Stimulated activated effector memory CD8-positive, alpha-beta T cell treated with anti-CD3 and anti-CD28 coated beads, Interleukin-12 subunit alpha, Interleukin-12 subunit beta, amount 100 ng/mL, for 72 hours (primary cell): ENCODE measurements around the gene DMPK.
A peak's percentile ranks its signal among the peaks of the same experiment; 100 is the strongest.

Source experiments
- ATAC-seq: fragments of 150-1000 bp; cut with Tn5 transposase; 2 replicates; pipeline ENCODE4 v1.10.0; 2021
- DNase-seq, 2 donors: peaks; one replicate each; pipeline ENCODE4 v3.0.0; 2021 to 2022; ENCODE audit warnings: low spot score in 2 of 2
- H3K27ac Mint-ChIP-seq: one replicate; pipeline ENCODE4 v1.8.0; 2022; ENCODE audit warnings: mild to moderate bottlenecking, mixed read lengths
- H3K36me3 Mint-ChIP-seq: one replicate; pipeline ENCODE4 v1.8.0; 2022; ENCODE audit warnings: mild to moderate bottlenecking, mixed read lengths
- H3K4me1 Mint-ChIP-seq: one replicate; pipeline ENCODE4 v1.8.0; 2022; ENCODE audit warnings: mixed read lengths
- H3K4me3 Mint-ChIP-seq: one replicate; pipeline ENCODE4 v1.8.0; 2022; ENCODE audit warnings: mild to moderate bottlenecking, mixed read lengths
- H3K9me3 Mint-ChIP-seq: one replicate; pipeline ENCODE4 v1.8.0; 2022; ENCODE audit warnings: mixed read lengths

Gene DMPK, protein sequence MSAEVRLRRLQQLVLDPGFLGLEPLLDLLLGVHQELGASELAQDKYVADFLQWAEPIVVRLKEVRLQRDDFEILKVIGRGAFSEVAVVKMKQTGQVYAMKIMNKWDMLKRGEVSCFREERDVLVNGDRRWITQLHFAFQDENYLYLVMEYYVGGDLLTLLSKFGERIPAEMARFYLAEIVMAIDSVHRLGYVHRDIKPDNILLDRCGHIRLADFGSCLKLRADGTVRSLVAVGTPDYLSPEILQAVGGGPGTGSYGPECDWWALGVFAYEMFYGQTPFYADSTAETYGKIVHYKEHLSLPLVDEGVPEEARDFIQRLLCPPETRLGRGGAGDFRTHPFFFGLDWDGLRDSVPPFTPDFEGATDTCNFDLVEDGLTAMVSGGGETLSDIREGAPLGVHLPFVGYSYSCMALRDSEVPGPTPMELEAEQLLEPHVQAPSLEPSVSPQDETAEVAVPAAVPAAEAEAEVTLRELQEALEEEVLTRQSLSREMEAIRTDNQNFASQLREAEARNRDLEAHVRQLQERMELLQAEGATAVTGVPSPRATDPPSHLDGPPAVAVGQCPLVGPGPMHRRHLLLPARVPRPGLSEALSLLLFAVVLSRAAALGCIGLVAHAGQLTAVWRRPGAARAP

DNA sequence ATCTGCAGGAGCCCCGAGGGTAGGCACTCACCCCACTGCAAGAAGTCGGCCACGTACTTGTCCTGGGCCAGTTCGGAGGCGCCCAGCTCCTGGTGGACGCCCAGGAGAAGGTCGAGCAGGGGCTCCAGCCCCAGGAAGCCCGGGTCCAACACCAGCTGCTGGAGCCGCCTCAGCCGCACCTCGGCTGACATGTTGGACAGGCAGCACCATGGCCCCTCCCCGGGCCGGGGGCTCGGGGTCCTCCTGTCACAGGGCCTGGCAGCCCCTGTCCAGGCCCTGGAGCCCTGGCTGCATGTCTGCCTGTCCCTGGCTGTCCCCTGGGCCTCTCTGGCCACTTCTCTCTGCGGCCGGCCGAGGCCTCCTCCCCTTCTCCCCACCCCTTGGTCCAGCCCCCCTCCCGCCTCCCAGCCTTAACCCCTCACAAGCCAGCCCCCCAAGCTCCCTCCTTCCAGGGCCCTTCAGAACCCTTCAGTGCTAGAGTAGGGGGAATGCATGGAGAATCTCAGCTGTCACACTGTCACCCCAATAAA is at the start of gene DMPK:
Gene DMPK (minus strand): TSS at position 329 of the 530 bp plus-strand sequence. CDS start 138 bp downstream, at position 191.
- ATAC-seq: no peak
- Mint-ChIP-seq H3K4me3 (no peak within 1 kb of the TSS), H3K27ac (no peak within 1 kb of the TSS), H3K4me1 (peaks cover 26% of the 10 kb centered on the region), H3K36me3 (peaks cover 22% of the 10 kb centered on the region), H3K9me3 (no peaks in the 10 kb centered on the region)
- DNase-seq: no peak

DNA sequence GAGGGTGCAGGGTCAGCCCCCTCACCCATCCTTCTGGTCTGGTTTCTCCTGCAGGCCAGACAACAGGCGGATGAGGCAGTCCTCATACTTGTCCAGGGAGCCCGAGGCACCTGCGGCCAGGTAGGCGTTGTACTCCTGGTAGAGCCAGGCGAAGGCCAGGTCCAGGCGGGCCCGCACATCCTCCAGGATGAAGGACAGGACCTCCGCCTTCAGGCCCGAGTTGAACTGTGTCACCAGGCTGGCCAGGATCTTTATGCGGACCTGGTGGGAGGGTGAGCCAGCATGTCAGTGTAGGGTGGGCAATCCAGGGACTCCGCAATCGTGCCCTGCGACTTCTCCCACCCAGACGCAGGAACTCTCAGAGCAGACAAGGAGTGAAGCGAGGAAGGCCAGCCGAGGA is 46.7 kb upstream of the DMPK start:
- no peaks in the 10 kb centered on the region for H3K4me1 Mint-ChIP-seq
- no peaks in the 10 kb centered on the region for H3K9me3 Mint-ChIP-seq
- no peak for DNase-seq
- no peak overlapping the region for H3K27ac Mint-ChIP-seq
- no peak for ATAC-seq
- H3K4me3 Mint-ChIP-seq: no peak overlapping the region
- peaks cover 95% of the 10 kb centered on the region for H3K36me3 Mint-ChIP-seq

DNA sequence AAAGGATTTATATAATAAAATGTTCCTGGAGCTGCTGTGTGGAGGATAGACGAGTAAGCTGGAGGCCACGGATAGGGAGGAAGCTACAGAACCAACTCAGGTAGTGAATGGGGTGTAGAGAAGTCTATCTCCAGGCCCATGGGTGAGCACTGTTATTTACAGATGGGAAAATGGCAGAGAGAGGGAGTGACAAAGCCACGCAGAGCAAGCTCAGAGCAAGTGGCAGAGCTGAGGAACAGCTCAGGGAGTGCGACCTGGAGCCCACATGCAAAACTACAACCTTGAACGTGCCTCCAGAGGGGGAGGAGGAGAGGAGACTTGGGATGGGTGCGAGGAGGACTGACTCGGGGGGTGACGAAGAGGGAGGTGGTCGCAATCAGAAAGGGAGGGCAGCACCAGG is 46.2 kb upstream of the DMPK start:
- DNase-seq: no peak
- H3K4me1 Mint-ChIP-seq: no peaks in the 10 kb centered on the region
- H3K36me3 Mint-ChIP-seq: peaks cover 93% of the 10 kb centered on the region
- no peaks in the 10 kb centered on the region for H3K9me3 Mint-ChIP-seq
- no peak overlapping the region for H3K27ac Mint-ChIP-seq
- no peak overlapping the region for H3K4me3 Mint-ChIP-seq
- no peak for ATAC-seq

DNA sequence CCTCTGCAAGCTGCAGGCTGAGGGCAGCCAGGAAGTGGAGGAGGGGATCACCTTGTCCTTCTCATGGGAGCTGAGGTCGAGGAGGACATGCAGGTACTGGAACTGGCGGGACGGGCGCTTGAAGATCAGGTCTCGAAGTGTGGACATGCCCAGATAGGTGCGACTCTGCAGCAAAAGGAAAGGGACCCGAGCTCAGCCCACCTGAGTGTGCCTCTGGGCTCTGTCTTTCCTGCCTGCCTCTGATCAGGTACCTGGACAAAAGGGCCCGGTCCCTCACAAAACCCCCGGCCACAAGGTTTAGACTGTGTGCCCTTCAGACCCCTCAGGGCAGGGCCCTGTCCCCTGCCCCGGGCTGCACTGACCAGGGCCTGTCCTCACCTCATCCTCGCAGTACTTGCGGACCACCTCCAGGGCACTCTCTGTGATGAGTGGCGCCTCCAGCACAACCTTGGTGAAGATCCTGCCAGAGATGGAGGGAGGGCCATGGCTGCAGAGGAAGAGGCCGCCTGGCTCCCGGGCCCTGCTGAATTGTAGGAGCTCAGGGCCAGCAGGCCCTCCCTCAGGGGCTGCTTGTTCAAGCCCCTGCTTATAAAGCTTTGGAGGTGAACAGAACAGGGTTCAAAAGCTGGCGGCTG is 45.3 kb upstream of the DMPK start:
- Mint-ChIP-seq H3K4me3 (no peak overlapping the region), H3K4me1 (no peaks in the 10 kb centered on the region), H3K27ac (peak overlapping the region; percentile 81), H3K9me3 (no peaks in the 10 kb centered on the region), H3K36me3 (peaks cover 91% of the 10 kb centered on the region)
- DNase-seq (no peak), ATAC-seq (no peak)

DNA sequence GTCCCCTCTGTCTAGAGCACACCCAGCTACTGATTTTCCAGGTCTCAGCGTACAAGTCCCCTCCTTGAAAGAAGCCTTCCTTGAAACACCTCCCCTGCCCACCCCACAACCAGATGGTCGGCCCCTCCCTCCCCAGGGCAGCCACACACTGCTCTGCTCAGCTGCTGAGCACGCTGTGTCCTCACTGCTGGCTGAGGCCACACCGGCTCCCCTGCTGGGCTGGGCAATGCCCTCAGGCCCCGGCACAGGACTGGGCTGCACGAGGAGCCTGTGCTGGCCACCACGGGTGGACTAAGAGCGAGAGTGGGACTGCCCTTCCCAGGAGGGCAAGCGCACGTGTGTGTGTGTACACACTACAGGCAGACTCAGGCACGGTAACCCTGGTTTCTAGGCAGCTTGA is 44.6 kb upstream of the DMPK start:
- peaks cover 90% of the 10 kb centered on the region for H3K36me3 Mint-ChIP-seq

DNA sequence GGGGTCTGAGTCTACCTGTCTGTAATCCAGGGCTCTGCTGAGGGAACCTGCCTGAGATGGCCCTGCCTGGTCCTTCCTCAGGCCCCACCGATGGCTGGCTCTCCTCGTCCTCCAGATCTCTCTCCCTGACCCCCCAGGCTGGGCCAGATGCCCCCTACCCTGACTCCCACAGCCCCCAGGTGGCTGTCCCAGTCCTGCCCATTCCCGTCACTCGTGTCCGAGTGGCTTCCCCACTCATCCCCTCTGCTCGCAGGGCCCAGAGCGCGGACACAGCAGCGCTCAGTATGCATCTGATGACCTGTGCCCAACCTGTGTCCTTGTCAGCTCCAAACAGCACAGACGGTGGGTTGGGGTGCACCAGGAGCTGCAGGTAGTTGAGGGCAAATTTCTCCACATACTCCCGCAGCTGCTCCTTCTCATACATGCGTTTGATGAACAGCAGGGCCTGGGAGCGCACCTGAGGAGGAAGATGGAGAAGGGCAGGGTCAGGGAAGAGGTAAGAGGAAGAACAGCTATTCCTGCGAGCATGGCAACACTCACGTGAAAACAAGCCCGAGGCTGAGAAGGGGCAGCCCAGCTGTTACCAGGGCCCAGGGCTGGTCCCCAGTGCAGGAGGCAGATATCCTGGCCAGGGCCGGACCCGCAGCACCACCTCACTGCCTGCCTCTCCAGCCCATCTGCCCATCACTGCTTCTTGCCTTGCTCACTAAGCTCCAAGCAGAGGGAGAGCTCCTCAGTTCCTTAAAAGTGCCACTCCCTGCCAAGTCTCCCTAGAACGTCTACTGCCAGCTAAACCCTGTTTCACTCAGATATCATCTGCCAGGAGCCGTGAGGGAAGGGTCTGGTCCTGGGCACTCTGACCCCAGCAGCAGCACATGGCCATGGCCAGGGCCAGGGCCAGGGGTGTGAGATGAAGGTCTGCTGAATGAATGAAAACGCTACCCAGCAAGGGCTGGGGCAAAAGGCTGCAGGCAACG is 43.9 kb upstream of the DMPK start:
- Mint-ChIP-seq H3K36me3 (peaks cover 90% of the 10 kb centered on the region), H3K27ac (no peak overlapping the region), H3K4me3 (no peak overlapping the region), H3K9me3 (no peaks in the 10 kb centered on the region), H3K4me1 (peaks cover 3% of the 10 kb centered on the region)
- ATAC-seq (no peak), DNase-seq (no peak)

More for the DNA sequence above, 44.6 kb upstream of the DMPK start:
- DNase-seq (no peak), ATAC-seq (no peak)
- Mint-ChIP-seq H3K4me3 (no peak overlapping the region), H3K9me3 (no peaks in the 10 kb centered on the region), H3K27ac (peak overlapping the region; percentile 81), H3K4me1 (no peaks in the 10 kb centered on the region)

DNA sequence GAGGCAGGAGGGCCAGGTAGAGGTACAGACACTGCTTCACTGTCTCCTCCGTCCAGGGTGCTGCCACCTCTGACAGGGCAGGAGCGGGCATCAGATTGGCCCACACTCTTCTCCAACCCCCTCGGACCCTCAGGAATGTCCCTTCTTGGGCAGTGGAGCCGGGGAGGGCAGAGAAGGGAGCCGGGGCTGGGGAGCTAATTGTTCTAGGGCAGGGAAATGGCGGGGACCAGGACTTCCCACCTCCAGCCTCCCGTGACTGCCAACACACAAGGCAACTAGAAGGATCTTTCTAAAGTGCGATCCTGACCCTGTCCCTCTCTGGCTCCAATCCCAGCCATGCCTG is 42.9 kb upstream of the DMPK start:
- no peak overlapping the region for H3K4me3 Mint-ChIP-seq
- H3K27ac Mint-ChIP-seq: no peak overlapping the region
- no peak for ATAC-seq
- peaks cover 90% of the 10 kb centered on the region for H3K36me3 Mint-ChIP-seq
- no peak for DNase-seq
- peaks cover 5% of the 10 kb centered on the region for H3K4me1 Mint-ChIP-seq
- H3K9me3 Mint-ChIP-seq: no peaks in the 10 kb centered on the region

DNA sequence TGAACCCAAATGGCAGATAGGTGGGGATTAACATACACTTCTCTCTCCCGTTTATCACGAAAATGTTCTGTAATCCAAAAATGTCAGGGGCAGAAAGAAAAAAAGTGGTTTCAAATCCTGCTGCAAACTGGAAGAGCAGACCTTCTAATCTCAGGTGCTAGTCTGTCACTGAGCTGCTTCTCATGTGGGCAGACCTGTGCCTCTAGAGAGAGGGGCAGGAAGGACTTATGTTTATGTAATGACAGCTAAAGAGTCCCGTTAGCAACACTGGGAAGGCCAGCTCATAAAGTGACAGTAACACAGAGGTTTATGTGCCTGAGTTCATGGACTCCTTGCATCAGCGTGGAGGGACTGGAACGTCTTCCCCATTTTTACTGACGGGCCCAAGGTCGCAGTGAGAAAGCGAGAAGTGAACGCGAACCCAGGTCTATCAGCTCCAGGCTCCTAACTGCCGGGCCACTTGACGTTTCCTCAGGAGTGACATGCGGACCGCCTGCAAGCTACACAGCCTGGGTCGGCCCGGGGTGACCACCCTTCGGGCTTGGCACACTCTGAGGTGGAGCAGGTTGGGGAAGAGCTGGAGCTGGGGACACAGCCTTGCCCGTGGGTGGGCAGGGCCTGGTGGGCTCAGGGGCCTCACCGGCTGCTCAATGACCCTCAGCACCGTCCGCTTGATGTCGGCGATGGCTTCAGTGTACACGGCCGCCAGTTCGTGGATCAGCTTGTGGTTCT is 42.4 kb upstream of the DMPK start:
- Mint-ChIP-seq H3K36me3 (peaks cover 90% of the 10 kb centered on the region), H3K27ac (peak overlapping the region; percentile 73), H3K9me3 (no peaks in the 10 kb centered on the region), H3K4me1 (peaks cover 5% of the 10 kb centered on the region), H3K4me3 (no peak overlapping the region)
- DNase-seq: no peak
- no peak for ATAC-seq

DNA sequence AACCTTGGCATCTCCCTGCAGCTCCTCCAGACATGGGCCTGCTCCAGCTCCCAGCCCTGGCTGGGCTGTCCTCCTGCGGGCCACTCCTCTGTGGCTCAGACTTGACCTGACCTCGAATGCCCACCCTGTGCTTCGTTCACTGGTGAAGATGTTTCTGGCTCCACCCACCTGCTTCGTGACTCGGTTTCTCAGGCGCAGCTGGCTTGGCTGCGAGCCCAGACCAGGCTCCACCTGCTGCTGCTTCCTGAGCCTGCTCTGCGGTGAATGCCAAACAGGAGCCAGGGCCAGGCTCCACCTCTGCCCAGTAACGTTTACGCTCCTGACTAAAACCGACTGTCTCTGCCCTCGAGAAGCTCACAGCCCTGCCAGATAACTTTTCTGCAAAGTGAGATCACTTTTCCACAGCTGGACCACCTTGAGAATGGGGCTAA is 41.8 kb upstream of the DMPK start:
- peak overlapping the region; percentile 73 for H3K27ac Mint-ChIP-seq
- H3K4me3 Mint-ChIP-seq: no peak overlapping the region
- ATAC-seq (no peak), DNase-seq (no peak)
- H3K4me1 Mint-ChIP-seq: peaks cover 5% of the 10 kb centered on the region
- H3K36me3 Mint-ChIP-seq: peaks cover 90% of the 10 kb centered on the region
- no peaks in the 10 kb centered on the region for H3K9me3 Mint-ChIP-seq

DNA sequence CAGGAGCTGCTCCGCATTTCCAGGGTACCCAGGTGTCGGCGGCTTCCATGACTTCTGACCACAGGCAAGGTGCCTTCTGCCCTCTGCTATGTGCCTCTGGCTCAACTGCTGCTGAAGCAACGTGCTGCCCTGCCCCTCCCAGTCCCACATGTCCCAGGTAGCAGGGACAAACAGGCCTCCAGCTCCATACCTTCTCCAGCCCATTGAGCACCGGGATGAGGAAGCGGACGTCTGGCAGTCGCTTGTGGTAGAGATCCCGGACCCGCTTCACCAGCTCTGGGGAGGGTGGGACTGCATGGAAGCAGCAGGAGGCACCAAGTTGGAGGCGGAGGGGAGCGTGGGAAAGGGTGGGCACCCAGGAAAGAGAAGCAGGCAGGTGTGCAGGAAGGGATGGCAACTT is 40.9 kb upstream of the DMPK start:
- Mint-ChIP-seq H3K4me3 (no peak overlapping the region), H3K4me1 (peaks cover 5% of the 10 kb centered on the region), H3K27ac (no peak overlapping the region), H3K9me3 (no peaks in the 10 kb centered on the region), H3K36me3 (peaks cover 81% of the 10 kb centered on the region)
- no peak for DNase-seq
- no peak for ATAC-seq

DNA sequence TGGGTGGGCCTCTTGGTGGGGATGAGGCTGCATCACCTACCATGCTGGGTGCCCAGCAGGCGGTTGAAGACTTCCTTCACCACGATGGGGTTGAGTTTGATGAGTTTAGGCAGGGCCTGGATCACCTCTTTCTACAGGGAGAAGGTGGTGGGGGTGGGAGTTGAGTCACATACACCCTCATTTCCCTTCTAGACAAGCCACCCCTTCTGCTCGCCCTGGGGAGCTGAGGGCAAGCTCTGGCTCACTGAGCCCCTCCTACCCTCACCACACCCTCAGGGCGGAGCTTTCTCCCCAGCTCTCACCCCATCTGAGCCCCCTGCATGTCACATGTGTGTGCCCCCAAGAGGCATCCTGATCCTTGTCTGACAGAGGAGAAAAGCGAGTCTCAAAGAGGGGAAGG is 40.4 kb upstream of the DMPK start:
- no peak for ATAC-seq
- no peak for DNase-seq
- Mint-ChIP-seq H3K4me1 (peaks cover 5% of the 10 kb centered on the region), H3K4me3 (no peak overlapping the region), H3K27ac (no peak overlapping the region), H3K9me3 (no peaks in the 10 kb centered on the region), H3K36me3 (peaks cover 77% of the 10 kb centered on the region)

DNA sequence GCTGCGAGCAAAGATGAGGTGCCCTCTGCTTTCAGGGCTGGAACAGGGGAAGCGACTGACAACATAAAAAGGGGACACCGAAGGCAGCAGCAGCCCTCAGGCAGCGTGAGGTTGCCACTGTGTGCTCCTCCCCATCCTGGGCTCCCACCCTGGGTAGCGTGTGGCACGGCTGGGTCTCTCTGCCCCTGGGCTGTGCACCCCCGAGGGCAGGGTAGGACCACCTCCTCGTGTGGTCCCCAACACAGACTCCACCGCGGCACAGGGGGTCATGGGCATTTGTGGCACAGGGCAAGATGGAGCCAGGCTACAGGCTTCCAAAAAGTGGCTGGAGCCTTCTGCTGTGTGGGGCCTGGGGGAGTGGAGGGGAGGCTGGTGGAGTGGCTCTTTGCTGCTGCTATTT is 39.3 kb upstream of the DMPK start:
- Mint-ChIP-seq H3K27ac (peak overlapping the region; percentile 48), H3K36me3 (peaks cover 72% of the 10 kb centered on the region), H3K4me1 (peaks cover 13% of the 10 kb centered on the region), H3K4me3 (no peak overlapping the region), H3K9me3 (no peaks in the 10 kb centered on the region)
- ATAC-seq: no peak
- DNase-seq: no peak

DNA sequence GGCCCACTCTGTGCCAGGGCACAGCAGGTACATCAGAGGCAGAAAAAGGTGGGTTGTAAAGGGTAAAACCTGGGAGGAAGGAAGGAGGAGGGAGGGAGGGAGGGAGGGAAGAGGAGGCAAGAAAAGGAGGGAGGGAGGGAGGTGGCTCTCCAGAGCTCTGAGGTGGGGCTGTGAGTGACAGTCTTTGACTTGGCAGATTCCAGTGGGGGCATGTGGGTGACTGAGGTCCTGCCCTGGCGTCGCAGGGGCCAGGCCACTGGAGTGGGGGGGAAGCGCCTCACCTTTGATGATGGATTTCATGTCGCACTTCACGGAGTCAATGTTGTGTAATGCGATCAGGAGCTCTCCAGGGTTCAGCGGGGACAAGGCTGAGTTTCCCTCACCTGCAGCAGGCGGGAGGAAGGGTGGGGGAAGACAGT is 38.8 kb upstream of the DMPK start:
- Mint-ChIP-seq H3K27ac (peak overlapping the region; percentile 48), H3K9me3 (no peaks in the 10 kb centered on the region), H3K4me1 (peaks cover 13% of the 10 kb centered on the region), H3K36me3 (peaks cover 70% of the 10 kb centered on the region), H3K4me3 (no peak overlapping the region)
- DNase-seq: no peak
- ATAC-seq: no peak

DNA sequence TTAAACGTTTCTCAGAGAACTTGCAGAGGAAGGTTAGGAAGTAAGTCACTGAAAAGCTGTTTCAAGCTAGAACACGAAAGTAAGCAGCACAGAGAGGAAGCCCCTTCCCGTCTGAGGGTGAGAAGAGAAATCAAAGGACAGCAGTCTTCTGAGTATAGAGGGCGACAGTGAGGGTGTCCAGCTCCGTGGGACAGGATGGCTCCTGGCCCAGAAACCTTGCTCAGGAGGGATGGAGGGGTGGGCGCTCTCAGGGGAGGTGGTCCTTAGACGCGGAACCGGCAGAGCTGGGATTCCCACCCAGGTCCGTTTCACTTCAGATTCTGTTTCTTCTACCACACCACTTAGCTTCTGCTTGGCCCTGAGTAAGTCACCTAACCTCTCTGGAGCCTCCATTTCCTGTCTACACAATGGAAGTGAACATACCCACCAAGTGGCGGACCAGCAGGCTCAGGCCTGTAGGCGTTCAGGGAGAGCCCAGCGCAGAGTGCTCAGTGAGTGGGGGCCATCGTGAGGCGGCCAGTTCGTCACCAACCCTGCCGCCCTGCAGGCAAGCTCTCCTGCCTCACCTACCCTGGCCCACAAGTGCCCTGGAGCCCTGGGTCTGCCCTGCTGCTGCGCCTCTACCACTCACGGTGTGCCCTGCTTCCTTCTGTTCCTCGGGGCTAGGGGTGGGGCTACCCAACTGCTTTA is 38.3 kb upstream of the DMPK start:
- H3K4me1 Mint-ChIP-seq: peaks cover 13% of the 10 kb centered on the region
- ATAC-seq (no peak), DNase-seq (no peak)
- peaks cover 70% of the 10 kb centered on the region for H3K36me3 Mint-ChIP-seq
- peak overlapping the region; percentile 48 for H3K27ac Mint-ChIP-seq
- H3K4me3 Mint-ChIP-seq: no peak overlapping the region
- H3K9me3 Mint-ChIP-seq: no peaks in the 10 kb centered on the region
